HEK293T (cell line): ENCODE data around the gene ITGA1.

Experiments used
- CTCF ChIA-PET: fragments of 350-600 bp; formaldehyde crosslinking; extraction: SDS; loops from one replicate; lab custom pipeline; 2021; ENCODE audit warnings: antibody characterized with exemption, inconsistent platforms; lab: Yijun Ruan, JAX
- POLR2A ChIA-PET: fragments of 350-600 bp; formaldehyde crosslinking; extraction: SDS; loops from one replicate; lab custom pipeline; 2020; ENCODE audit warnings: antibody characterized with exemption, inconsistent platforms; lab: Yijun Ruan, JAX
- DNase-seq: peaks from one replicate; pipeline ENCODE4 v3.0.0; 2012; ENCODE audit warnings: mixed read lengths; ENCODE audit errors: extremely low spot score
- ARNT ChIP-seq: fragments of 450-650 bp; IDR thresholded peaks from 2 replicates; pipeline ENCODE4 v1.6.1; 2017; ENCODE audit warnings: mild to moderate bottlenecking
- BHLHE40 ChIP-seq: fragments of 450-650 bp; IDR thresholded peaks from 2 replicates; pipeline ENCODE4 v1.6.1; 2016; ENCODE audit warnings: mild to moderate bottlenecking, moderate library complexity, borderline replicate concordance
- CTBP1 ChIP-seq: fragments of 450-650 bp; IDR thresholded peaks from 2 replicates; pipeline ENCODE4 v1.6.1; 2016; ENCODE audit warnings: borderline replicate concordance
- ELF4 ChIP-seq: fragments of 450-650 bp; IDR thresholded peaks from 2 replicates; pipeline ENCODE4 v1.6.1; 2017; ENCODE audit warnings: antibody characterized with exemption
- FOXA1 ChIP-seq: fragments of 450-650 bp; IDR thresholded peaks from 2 replicates; pipeline ENCODE4 v1.6.1; 2016; ENCODE audit warnings: mild to moderate bottlenecking
- FOXK2 ChIP-seq: fragments of 450-650 bp; IDR thresholded peaks from 2 replicates; pipeline ENCODE4 v1.6.1; 2016; ENCODE audit warnings: mild to moderate bottlenecking
- FOXM1 ChIP-seq: fragments of 450-650 bp; IDR thresholded peaks from 2 replicates; pipeline ENCODE4 v1.6.1; 2017; ENCODE audit warnings: mild to moderate bottlenecking, borderline replicate concordance
- HDGF ChIP-seq: fragments of 450-650 bp; IDR thresholded peaks from 2 replicates; pipeline ENCODE4 v1.6.1; 2017; ENCODE audit warnings: antibody characterized with exemption, borderline replicate concordance
- L3MBTL2 ChIP-seq: fragments of 450-650 bp; conservative IDR thresholded peaks from 2 replicates; pipeline ENCODE4 v1.6.1; 2016; ENCODE audit warnings: mild to moderate bottlenecking
- LEF1 ChIP-seq: fragments of 450-650 bp; IDR thresholded peaks from 2 replicates; pipeline ENCODE4 v1.6.1; 2017; ENCODE audit warnings: mild to moderate bottlenecking, borderline replicate concordance
- NFRKB ChIP-seq: fragments of 450-650 bp; IDR thresholded peaks from 2 replicates; pipeline ENCODE4 v1.6.1; 2016; ENCODE audit warnings: mild to moderate bottlenecking, moderate library complexity
- SP1 ChIP-seq: fragments of 450-650 bp; IDR thresholded peaks from 2 replicates; pipeline ENCODE4 v1.6.1; 2017
- SUZ12 ChIP-seq: fragments of 450-650 bp; IDR thresholded peaks from 2 replicates; pipeline ENCODE4 v1.6.1; 2016; ENCODE audit warnings: mild to moderate bottlenecking
- TARDBP ChIP-seq: fragments of 450-650 bp; IDR thresholded peaks from 2 replicates; pipeline ENCODE4 v1.6.1; 2016
- ZNF384 ChIP-seq: fragments of 450-650 bp; IDR thresholded peaks from 2 replicates; pipeline ENCODE4 v1.6.1; 2016
- TF ChIP-seq, protein P1 (sequence below): fragments of 450-650 bp; IDR thresholded peaks from 2 replicates; pipeline ENCODE4 v1.6.1; 2016

The ITGA1 gene

GRCh38 chr5:52997424-52997823 is 209.7 kb downstream of the ITGA1 start:
- ChIA-PET POLR2A (interaction anchor here (1.1 kb wide), 1 partner anchor 9 kb away, joined by 3 read pairs; no protein-coding TSS in a partner anchor), CTCF (no interaction called here)
- no peak for DNase-seq
- TF ChIP-seq ARNT (no peak), ZNF384 (no peak), HDGF (no peak), LEF1 (no peak), FOXA1 (no peak), SP1 (no peak), TARDBP (no peak), BHLHE40 (no peak), L3MBTL2 (no peak), ELF4 (no peak), CTBP1 (no peak), FOXM1 (no peak), SUZ12 (no peak)
- TF ChIP-seq, protein P1, sequence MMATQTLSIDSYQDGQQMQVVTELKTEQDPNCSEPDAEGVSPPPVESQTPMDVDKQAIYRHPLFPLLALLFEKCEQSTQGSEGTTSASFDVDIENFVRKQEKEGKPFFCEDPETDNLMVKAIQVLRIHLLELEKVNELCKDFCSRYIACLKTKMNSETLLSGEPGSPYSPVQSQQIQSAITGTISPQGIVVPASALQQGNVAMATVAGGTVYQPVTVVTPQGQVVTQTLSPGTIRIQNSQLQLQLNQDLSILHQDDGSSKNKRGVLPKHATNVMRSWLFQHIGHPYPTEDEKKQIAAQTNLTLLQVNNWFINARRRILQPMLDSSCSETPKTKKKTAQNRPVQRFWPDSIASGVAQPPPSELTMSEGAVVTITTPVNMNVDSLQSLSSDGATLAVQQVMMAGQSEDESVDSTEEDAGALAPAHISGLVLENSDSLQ = no peak

DNA sequence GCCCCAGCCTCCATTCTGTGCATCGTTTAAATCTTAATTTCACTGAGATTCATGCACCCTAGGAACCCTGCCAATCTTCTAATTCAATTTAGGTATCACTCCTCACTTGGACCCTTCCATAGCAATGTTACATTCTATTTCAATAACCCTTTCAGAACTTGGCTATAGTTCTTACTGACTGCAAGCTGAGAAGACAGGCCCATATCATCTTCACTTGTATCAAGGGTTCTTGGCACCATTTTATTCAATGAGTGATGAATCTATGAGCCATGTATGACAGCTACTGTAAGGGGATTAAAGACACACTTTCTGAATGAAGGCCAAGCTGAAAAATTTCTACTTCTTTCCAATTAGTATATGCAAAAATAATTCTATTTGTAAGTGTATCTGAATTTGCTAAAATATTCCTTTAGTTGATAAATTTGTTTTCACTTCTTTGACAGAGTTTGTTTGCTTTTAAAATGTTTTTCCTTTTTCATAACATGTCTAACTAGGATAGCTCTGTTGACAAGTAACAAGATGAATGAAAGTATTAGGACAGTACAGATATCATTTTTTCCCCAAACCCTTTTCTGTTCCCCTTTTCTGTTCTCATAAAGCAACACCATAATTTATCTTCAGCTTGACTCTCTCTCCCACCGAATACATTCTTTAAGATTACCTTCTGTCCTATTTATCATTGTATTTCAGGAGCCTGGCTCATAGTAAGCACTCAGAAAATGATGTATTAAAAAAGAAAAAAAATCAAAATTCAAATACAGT is 211.0 kb downstream of the ITGA1 start:
- POLR2A ChIA-PET = interaction anchor here (1.1 kb wide), 1 partner anchor 8 kb away, joined by 3 read pairs; no protein-coding TSS in a partner anchor
- DNase-seq = no peak
- CTCF ChIA-PET = no interaction called here
- no peak for TF ChIP-seq NFRKB
- TF ChIP-seq FOXA1 = no peak
- TF ChIP-seq FOXK2 = no peak
- TF ChIP-seq LEF1 = no peak
- no peak for TF ChIP-seq SP1
- no peak for TF ChIP-seq SUZ12
- no peak for TF ChIP-seq ELF4
- TF ChIP-seq ARNT = no peak
- no peak for TF ChIP-seq ZNF384
- no peak for TF ChIP-seq HDGF
- TF ChIP-seq BHLHE40 = no peak
- TF ChIP-seq, protein P1 = no peak
- TF ChIP-seq L3MBTL2 = no peak
- TF ChIP-seq TARDBP = no peak

DNA sequence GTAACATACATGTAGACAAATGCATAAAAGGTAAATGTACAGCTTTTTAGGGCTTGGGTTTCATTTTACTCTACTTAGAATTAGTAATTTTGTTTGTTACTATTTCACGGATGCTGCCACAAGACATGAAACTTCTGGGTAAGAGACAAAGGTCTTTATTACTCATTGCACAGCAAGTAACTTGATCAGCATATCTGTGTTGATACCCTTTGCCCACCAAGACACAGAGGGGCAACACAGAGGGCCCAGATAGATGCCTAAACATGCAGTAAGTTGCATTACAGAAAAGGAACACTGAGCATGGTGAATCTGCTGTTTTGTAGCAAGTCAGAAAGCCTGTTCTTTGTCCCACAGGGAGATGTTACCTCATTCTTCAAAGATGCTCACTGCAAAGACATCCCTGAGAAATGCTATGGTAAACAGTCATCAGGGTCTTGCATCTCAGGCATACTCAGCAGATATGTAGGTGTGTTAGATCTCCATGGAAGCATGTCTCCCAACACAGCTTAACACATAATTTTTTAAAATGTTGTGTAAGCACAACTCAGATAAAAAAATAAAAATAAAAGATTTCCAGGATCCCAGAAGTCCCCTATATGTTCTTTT is 211.7 kb downstream of the ITGA1 start:
- ChIA-PET CTCF (no interaction called here), POLR2A (no interaction called here)
- no peak for DNase-seq
- TF ChIP-seq TARDBP = no peak
- TF ChIP-seq FOXK2 = no peak
- TF ChIP-seq LEF1 = no peak

DNA sequence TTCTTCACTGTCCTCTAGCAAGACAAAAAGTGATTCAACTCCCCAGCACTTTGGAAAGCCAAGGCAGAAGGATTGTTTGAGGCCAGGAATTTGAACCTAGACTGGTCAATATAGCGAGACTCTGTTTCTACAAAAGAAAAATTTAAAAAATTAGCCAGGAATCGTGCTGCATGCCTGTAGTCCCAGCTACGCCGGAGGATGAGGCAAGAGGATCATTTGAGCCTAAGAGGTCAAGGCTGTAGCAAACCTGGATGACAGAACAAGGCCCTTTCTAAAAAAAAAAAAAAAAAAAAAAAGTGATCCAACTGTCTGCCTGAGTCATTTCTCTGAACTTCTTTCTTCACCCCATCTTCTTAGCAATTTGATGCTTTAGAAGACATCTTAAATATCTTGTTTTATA is 213.8 kb downstream of the ITGA1 start:
- POLR2A ChIA-PET = no interaction called here
- CTCF ChIA-PET = no interaction called here
- no peak for DNase-seq
- TF ChIP-seq SP1 = no peak
- TF ChIP-seq FOXA1 = no peak
- TF ChIP-seq ARNT = no peak
- TF ChIP-seq BHLHE40 = no peak
- TF ChIP-seq L3MBTL2 = no peak
- no peak for TF ChIP-seq NFRKB
- no peak for TF ChIP-seq SUZ12
- no peak for TF ChIP-seq TARDBP
- TF ChIP-seq CTBP1 = no peak
- TF ChIP-seq ELF4 = no peak
- TF ChIP-seq ZNF384 = no peak
- TF ChIP-seq LEF1 = no peak
- TF ChIP-seq FOXK2 = no peak
- no peak for TF ChIP-seq HDGF
- no peak for TF ChIP-seq FOXM1
- TF ChIP-seq, protein P1 = no peak

- ChIA-PET POLR2A (no interaction called here), CTCF (interaction anchor here (0.5 kb wide), 1 partner anchor 16 kb away, joined by 4 read pairs; no protein-coding TSS in a partner anchor)
- no peak for DNase-seq
- no peak for TF ChIP-seq FOXA1
- no peak for TF ChIP-seq L3MBTL2
- TF ChIP-seq SUZ12 = no peak
- TF ChIP-seq HDGF = no peak
- no peak for TF ChIP-seq LEF1
- no peak for TF ChIP-seq FOXM1
- no peak for TF ChIP-seq TARDBP
- TF ChIP-seq SP1 = no peak
- TF ChIP-seq BHLHE40 = no peak
- TF ChIP-seq, protein P1 = no peak
- no peak for TF ChIP-seq CTBP1
- TF ChIP-seq ZNF384 = no peak
- TF ChIP-seq NFRKB = no peak
- no peak for TF ChIP-seq FOXK2
- no peak for TF ChIP-seq ARNT
- TF ChIP-seq ELF4 = no peak
Observed at GRCh38 chr5:53002491-53002890, 214.8 kb downstream of the ITGA1 start.
